Panc1 (cell line): ENCODE measurements around the gene LAMB1. TPM values are rescaled to one million over a fixed set of nuclear protein-coding genes. Genes with fewer than 3 reads are reported as not detected.

Experiments
- ATAC-seq: fragments of 200-7000 bp; cut with Tn5 transposase; 2 replicates; pipeline ENCODE4 v1.9.1; 2020; ENCODE audit warnings: mild to moderate bottlenecking, moderate library complexity
- BruUV-seq: library from RNA; stranded (reverse); fragments of 400-500 nt; replicated peaks from 2 replicates; lab custom pipeline; 2021; lab: Mats Ljungman, UMichigan
- CTCF ChIA-PET: fragments of 300-600 bp; sonication (Branson Sonifier 250); formaldehyde crosslinking; loops from one replicate; lab custom pipeline; 2022; ENCODE audit warnings: antibody characterized with exemption; lab: Charles Lee
- POLR2A ChIA-PET: fragments of 300-600 bp; sonication (Branson Sonifier 250); formaldehyde crosslinking; loops from one replicate; lab custom pipeline; 2022; ENCODE audit warnings: antibody characterized with exemption; lab: Charles Lee
- DNase-seq: peaks from one replicate; pipeline ENCODE4 v3.0.0-alpha.2; 2010; ENCODE audit warnings: low read depth, low spot score
- H3K27ac ChIP-seq: 2 replicates; pipeline ENCODE4 v1.5.1; 2011; ENCODE audit warnings: mild to moderate bottlenecking, low read length, inconsistent platforms
- H3K27me3 ChIP-seq: fragments of 200-500 bp; sonication (Bioruptor generic); 2 replicates; pipeline ENCODE4 v1.6.0; 2014; ENCODE audit warnings: low read length, inconsistent platforms; ENCODE audit not compliant: control insufficient read depth, insufficient read depth
- H3K36me3 ChIP-seq: fragments of 200-500 bp; sonication (Bioruptor generic); 2 replicates; pipeline ENCODE4 v1.5.1; 2014; ENCODE audit warnings: inconsistent platforms, mild to moderate bottlenecking, low read length, moderate library complexity; ENCODE audit not compliant: control insufficient read depth, insufficient read depth
- H3K4me1 ChIP-seq: 2 replicates; pipeline ENCODE4 v1.5.1; 2011; ENCODE audit warnings: inconsistent platforms, mild to moderate bottlenecking, low read length, moderate library complexity; ENCODE audit not compliant: control insufficient read depth, insufficient read depth
- H3K4me3 ChIP-seq, 2 experiments: 2 replicates each; pipeline ENCODE4 v1.5.1; 2011 to 2012; ENCODE audit warnings: low read depth in 2 of 2, low read length in 2 of 2, mild to moderate bottlenecking in 2 of 2, inconsistent platforms in 1 of 2, moderate library complexity in 1 of 2
- H3K9me3 ChIP-seq: fragments of 200-500 bp; sonication (Bioruptor generic); 2 replicates; pipeline ENCODE4 v1.5.1; 2014; ENCODE audit warnings: low read depth, mild to moderate bottlenecking, inconsistent platforms, low read length, moderate library complexity; ENCODE audit not compliant: control insufficient read depth, insufficient read depth
- CTCF ChIP-seq: fragments of 450-650 bp; IDR thresholded peaks from 2 replicates; pipeline ENCODE4 v1.5.1; 2017; ENCODE audit warnings: mild to moderate bottlenecking
- POLR2AphosphoS5 ChIP-seq: IDR thresholded peaks from 2 replicates; pipeline ENCODE4 v1.6.1; 2012; ENCODE audit warnings: mild to moderate bottlenecking, low read depth, low read length, moderate library complexity
- REST ChIP-seq, 2 experiments: IDR thresholded peaks; 2 replicates each; pipeline ENCODE4 v1.6.1; 2011 to 2012; ENCODE audit warnings: low read depth in 2 of 2, control low read depth in 1 of 2, low read length in 1 of 2, mild to moderate bottlenecking in 1 of 2, moderate library complexity in 1 of 2; ENCODE audit not compliant: insufficient read depth in 1 of 2
- SIN3A ChIP-seq: IDR thresholded peaks from 2 replicates; pipeline ENCODE4 v1.6.1; 2012; ENCODE audit warnings: low read depth, mild to moderate bottlenecking, low read length, moderate library complexity, borderline replicate concordance; ENCODE audit not compliant: insufficient read depth
- TCF7L2 ChIP-seq: IDR thresholded peaks from 2 replicates; pipeline ENCODE4 v1.6.1; 2011; ENCODE audit warnings: mild to moderate bottlenecking, low read depth, low read length, inconsistent platforms
- in situ Hi-C: cut with HindIII; loops from 2 replicates; pipeline ENCODE4 v1.10.0; 2016; ENCODE audit warnings: low sequenced_read_pairs, low pct_unique_long_range_greater_than_20kb
- intact Hi-C: fragments of 100-400 bp; cut with micrococcal nuclease; formaldehyde crosslinking; loops from one replicate; pipeline ENCODE4 v1.10.0; 2022; ENCODE audit not compliant: unreplicated experiment
- total RNA-seq: library from RNA; stranded (reverse); gene quantifications from one replicate; pipeline ENCODE4 v1.2.1, GENCODE V29; 2021; ENCODE audit not compliant: unreplicated experiment

LAMB1 gene
- total RNA-seq, 1 experiment from 2014 or later, result 204 TPM

GRCh38 chr7:107936312-107936711, 66.6 kb downstream of the LAMB1 start:
- H3K27me3 ChIP-seq, result no peaks in the 10 kb centered on the region
- no peak overlapping the region for H3K4me3 ChIP-seq
- ChIA-PET CTCF (no interaction called here), POLR2A (no interaction called here)
- no peak for ATAC-seq
- no TSS peak for BruUV-seq
- TF ChIP-seq SIN3A (no peak), REST (IDR thresholded peaks at IDR 0.05; ENCODE audit: insufficient read depth in 1 of 2, low read depth in 2 of 2, low read length in 1 of 2) (no peak), CTCF (no peak), POLR2AphosphoS5 (no peak), TCF7L2 (no peak)
- H3K36me3 ChIP-seq, result peaks cover 25% of the 10 kb centered on the region
- in situ Hi-C loops (no loop called here), intact Hi-C loops (loop anchor here (10.0 kb wide), 1 partner anchor 208 kb away; no protein-coding TSS in a partner anchor)
- H3K4me1 ChIP-seq, result peaks cover 42% of the 10 kb centered on the region
- peak overlapping the region; percentile 61; the same call in 1 of the 2 replicates for H3K27ac ChIP-seq
- no peak for DNase-seq
- H3K9me3 ChIP-seq, result no peaks in the 10 kb centered on the region

GRCh38 chr7:107934991-107935770, 67.8 kb downstream of the LAMB1 start:
- intact Hi-C loops (loop anchor here (10.0 kb wide), 1 partner anchor 210 kb away; no protein-coding TSS in a partner anchor), in situ Hi-C loops (no loop called here)
- CTCF ChIA-PET, result no interaction called here
- POLR2A ChIA-PET, result interaction anchor here (0.6 kb wide), 1 partner anchor 14 kb away, joined by 7 read pairs; no protein-coding TSS in a partner anchor
- no TSS peak for BruUV-seq
- peak overlapping the region; percentile 61 for H3K27ac ChIP-seq
- no peaks in the 10 kb centered on the region for H3K9me3 ChIP-seq
- H3K4me3 ChIP-seq, result no peak overlapping the region
- H3K4me1 ChIP-seq, result peaks cover 36% of the 10 kb centered on the region
- no peaks in the 10 kb centered on the region for H3K27me3 ChIP-seq
- ATAC-seq (no peak), DNase-seq (no peak)
- no peak for TF ChIP-seq CTCF
- TF ChIP-seq SIN3A, result no peak
- no peak for TF ChIP-seq REST (IDR thresholded peaks at IDR 0.05; ENCODE audit: insufficient read depth in 1 of 2, low read depth in 2 of 2, low read length in 1 of 2)
- TF ChIP-seq TCF7L2, result no peak
- TF ChIP-seq POLR2AphosphoS5, result no peak
- peaks cover 34% of the 10 kb centered on the region for H3K36me3 ChIP-seq
